Ovary (tissue), 9 donors: Measurements from ENCODE around the gene MYBPC3. TPM values are rescaled to one million over a fixed set of nuclear protein-coding genes. Genes with fewer than 3 reads are reported as not detected.

Experiments used
- DNase-seq, 5 donors: peaks; one replicate each; pipeline ENCODE4 v3.0.0-alpha.2; 2019 to 2020
- H3K27ac ChIP-seq, 2 donors: fragments of 200-600 bp; one replicate each; pipeline versions ENCODE4 v1.5.1 to v1.8.0; 2019 to 2022
- H3K27me3 ChIP-seq: fragments of 200-600 bp; one replicate; pipeline ENCODE4 v1.8.0; 2022
- H3K36me3 ChIP-seq: fragments of 200-600 bp; sonication (generic); one replicate; pipeline ENCODE4 v1.5.1; 2019
- H3K4me1 ChIP-seq: one replicate; pipeline ENCODE4 v1.8.1; 2013; ENCODE audit warnings: mild to moderate bottlenecking, moderate library complexity; ENCODE audit not compliant: insufficient read depth
- H3K4me3 ChIP-seq: fragments of 200-600 bp; sonication (generic); one replicate; pipeline ENCODE4 v1.5.1; 2017
- H3K9me3 ChIP-seq, 2 donors: fragments of 200-600 bp in 1 of 2; sonication (generic) in 1 of 2; one replicate each; pipeline versions ENCODE4 v1.5.1 to v1.8.1; 2013 to 2019; ENCODE audit warnings: mild to moderate bottlenecking in 1 of 2, moderate library complexity in 1 of 2
- CTCF ChIP-seq, 3 donors: fragments of 450-650 bp in 2 of 3; fragments of 200-600 bp in 1 of 3; IDR thresholded peaks; one replicate each; pipeline versions ENCODE4 v1.5.1 to v1.8.0; 2016 to 2022; ENCODE audit warnings: antibody characterized with exemption in 3 of 3, mild to moderate bottlenecking in 1 of 3
- EP300 ChIP-seq: sonication (generic); formaldehyde crosslinking; IDR thresholded peaks from one replicate; pipeline ENCODE4 v1.6.1; 2017; ENCODE audit warnings: antibody characterized with exemption
- POLR2A ChIP-seq: fragments of 450-650 bp; IDR thresholded peaks from one replicate; pipeline ENCODE4 v1.6.1; 2017; ENCODE audit warnings: antibody characterized with exemption, mild to moderate bottlenecking, moderate library complexity
- WGBS, 3 donors: extraction: QIAGEN DNeasy Blood & Tissue Kit in 1 of 3; methylation state at CpG; one replicate each; pipeline versions ENCODE4 v1.1.5 to v1.1.7; 2013 to 2017; 5-methylcytosine and 5-hydroxymethylcytosine counted together
- intact Hi-C, 4 donors: fragments of 100-400 bp; cut with DNase I; formaldehyde crosslinking; loops; one replicate each; pipeline versions ENCODE4 v1.11.0 to v1.15.1; 2022 to 2023
- polyA plus RNA-seq, 2 donors: library from polyadenylated mRNA; stranded (reverse); fragments of 200-250 nt in 1 of 2; fragments of 350-450 nt in 1 of 2; fragmentation: Illumina TruSeq in 1 of 2; extraction: RNeasy Lipid Tissue Mini Kit (QIAGEN cat#74804) in 1 of 2; gene quantifications; one replicate each; pipeline ENCODE4 v1.2.3, GENCODE V29; 2013 to 2014
- total RNA-seq, 7 donors: library from RNA; depleted of rRNA in 2 of 7; stranded (reverse); fragments of >200 nt in 2 of 7; fragmentation: NEBNext Ultra II Directional in 3 of 7; extraction: Animal tissue kit (Norgen Biotek cat#: 25700) in 3 of 7; gene quantifications; one replicate each; pipeline versions ENCODE4 v1.1.0 to v1.2.4, GENCODE V29; 2016 to 2023
- donor health status: DM: no; HTN: no; CAD: no; lungs with moderate emphysema.
- donor health status: DM: no; HTN: no; CAD: no.
- donor health status: Bipolar disorder and iron deficiency.
- donor health status: DM: yes; HTN: yes; CAD: no.
- donor health status: DM: no; HTN: no; CAD: no.
- donor health status: DM: yes; HTN: yes; CAD: no.

MYBPC3 gene
- total and polyA plus RNA-seq, 9 donors, result 0.05 to 0.40 (median 0.22) TPM; not detected in 4

- Histone ChIP-seq H3K27me3 (no peaks in the 10 kb centered on the region), H3K36me3 (no peaks in the 10 kb centered on the region), H3K27ac (no peak overlapping the region), H3K9me3 (peaks cover 0 to 5% of the 10 kb centered on the region in 2 donors), H3K4me1 (no peaks in the 10 kb centered on the region), H3K4me3 (no peak overlapping the region)
- 87 to 89% (median 88%) methylated on average over 4 of the region's 4 CpGs for WGBS, 3 donors
- intact Hi-C loops, result no loop called here
- DNase-seq, result no peak
- TF ChIP-seq EP300 (no peak), POLR2A (no peak), CTCF (IDR thresholded peaks at IDR 0.05) (no peak)
Observed at GRCh38 chr11:47296045-47296444, 56.5 kb downstream of the MYBPC3 start.

- TF ChIP-seq CTCF (IDR thresholded peaks at IDR 0.05) (no peak), POLR2A (no peak), EP300 (no peak)
- WGBS, 3 donors, result 95 to 96% (median 95%) methylated on average over 5 of the region's 5 CpGs
- no peak for DNase-seq
- H3K9me3 ChIP-seq, result peaks cover 0 to 5% of the 10 kb centered on the region in 2 donors
- H3K4me3 ChIP-seq, result no peak overlapping the region
- H3K27ac ChIP-seq, result no peak overlapping the region
- H3K27me3 ChIP-seq, result no peaks in the 10 kb centered on the region
- H3K36me3 ChIP-seq, result no peaks in the 10 kb centered on the region
- intact Hi-C loops, result no loop called here
- H3K4me1 ChIP-seq, result no peaks in the 10 kb centered on the region
Observed at GRCh38 chr11:47295385-47295784, 57.1 kb downstream of the MYBPC3 start.

- no peak for DNase-seq
- no peaks in the 10 kb centered on the region for H3K4me1 ChIP-seq
- WGBS, 3 donors, result 90 to 93% (median 92%) methylated on average over 15 of the region's 15 CpGs
- no peak overlapping the region for H3K4me3 ChIP-seq
- no peak overlapping the region for H3K27ac ChIP-seq
- no peaks in the 10 kb centered on the region for H3K36me3 ChIP-seq
- intact Hi-C loops, result no loop called here
- no peaks in the 10 kb centered on the region for H3K9me3 ChIP-seq
- no peaks in the 10 kb centered on the region for H3K27me3 ChIP-seq
- no peak for TF ChIP-seq EP300
- no peak for TF ChIP-seq POLR2A
- TF ChIP-seq CTCF (IDR thresholded peaks at IDR 0.05), result no peak
Observed at GRCh38 chr11:47289856-47290255, 62.6 kb downstream of the MYBPC3 start.

GRCh38 chr11:47288066-47288465 is 64.4 kb downstream of the MYBPC3 start:
- 81 to 87% (median 86%) methylated on average over 5 of the region's 5 CpGs for WGBS, 3 donors
- H3K27me3 ChIP-seq, result no peaks in the 10 kb centered on the region
- H3K36me3 ChIP-seq, result no peaks in the 10 kb centered on the region
- intact Hi-C loops, result no loop called here
- no peaks in the 10 kb centered on the region for H3K9me3 ChIP-seq
- no peaks in the 10 kb centered on the region for H3K4me1 ChIP-seq
- H3K27ac ChIP-seq, result no peak overlapping the region
- H3K4me3 ChIP-seq, result no peak overlapping the region
- TF ChIP-seq CTCF (IDR thresholded peaks at IDR 0.05) (no peak), POLR2A (no peak), EP300 (no peak)
- no peak for DNase-seq
